Smooth muscle cell of bladder (primary cell): ENCODE data around the gene EIF3CL. TPM values are rescaled to one million over a fixed set of nuclear protein-coding genes. Genes with fewer than 3 reads are reported as not detected.

Experiments
- total RNA-seq: library from RNA; depleted of rRNA; stranded (reverse); fragments of >200 nt; gene quantifications from 2 replicates; pipeline ENCODE4 v1.2.3, GENCODE V29; 2014

EIF3CL gene, protein sequence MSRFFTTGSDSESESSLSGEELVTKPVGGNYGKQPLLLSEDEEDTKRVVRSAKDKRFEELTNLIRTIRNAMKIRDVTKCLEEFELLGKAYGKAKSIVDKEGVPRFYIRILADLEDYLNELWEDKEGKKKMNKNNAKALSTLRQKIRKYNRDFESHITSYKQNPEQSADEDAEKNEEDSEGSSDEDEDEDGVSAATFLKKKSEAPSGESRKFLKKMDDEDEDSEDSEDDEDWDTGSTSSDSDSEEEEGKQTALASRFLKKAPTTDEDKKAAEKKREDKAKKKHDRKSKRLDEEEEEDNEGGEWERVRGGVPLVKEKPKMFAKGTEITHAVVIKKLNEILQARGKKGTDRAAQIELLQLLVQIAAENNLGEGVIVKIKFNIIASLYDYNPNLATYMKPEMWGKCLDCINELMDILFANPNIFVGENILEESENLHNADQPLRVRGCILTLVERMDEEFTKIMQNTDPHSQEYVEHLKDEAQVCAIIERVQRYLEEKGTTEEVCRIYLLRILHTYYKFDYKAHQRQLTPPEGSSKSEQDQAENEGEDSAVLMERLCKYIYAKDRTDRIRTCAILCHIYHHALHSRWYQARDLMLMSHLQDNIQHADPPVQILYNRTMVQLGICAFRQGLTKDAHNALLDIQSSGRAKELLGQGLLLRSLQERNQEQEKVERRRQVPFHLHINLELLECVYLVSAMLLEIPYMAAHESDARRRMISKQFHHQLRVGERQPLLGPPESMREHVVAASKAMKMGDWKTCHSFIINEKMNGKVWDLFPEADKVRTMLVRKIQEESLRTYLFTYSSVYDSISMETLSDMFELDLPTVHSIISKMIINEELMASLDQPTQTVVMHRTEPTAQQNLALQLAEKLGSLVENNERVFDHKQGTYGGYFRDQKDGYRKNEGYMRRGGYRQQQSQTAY
- total RNA-seq = 55.9 and 81.2 TPM in 2 replicates

DNA sequence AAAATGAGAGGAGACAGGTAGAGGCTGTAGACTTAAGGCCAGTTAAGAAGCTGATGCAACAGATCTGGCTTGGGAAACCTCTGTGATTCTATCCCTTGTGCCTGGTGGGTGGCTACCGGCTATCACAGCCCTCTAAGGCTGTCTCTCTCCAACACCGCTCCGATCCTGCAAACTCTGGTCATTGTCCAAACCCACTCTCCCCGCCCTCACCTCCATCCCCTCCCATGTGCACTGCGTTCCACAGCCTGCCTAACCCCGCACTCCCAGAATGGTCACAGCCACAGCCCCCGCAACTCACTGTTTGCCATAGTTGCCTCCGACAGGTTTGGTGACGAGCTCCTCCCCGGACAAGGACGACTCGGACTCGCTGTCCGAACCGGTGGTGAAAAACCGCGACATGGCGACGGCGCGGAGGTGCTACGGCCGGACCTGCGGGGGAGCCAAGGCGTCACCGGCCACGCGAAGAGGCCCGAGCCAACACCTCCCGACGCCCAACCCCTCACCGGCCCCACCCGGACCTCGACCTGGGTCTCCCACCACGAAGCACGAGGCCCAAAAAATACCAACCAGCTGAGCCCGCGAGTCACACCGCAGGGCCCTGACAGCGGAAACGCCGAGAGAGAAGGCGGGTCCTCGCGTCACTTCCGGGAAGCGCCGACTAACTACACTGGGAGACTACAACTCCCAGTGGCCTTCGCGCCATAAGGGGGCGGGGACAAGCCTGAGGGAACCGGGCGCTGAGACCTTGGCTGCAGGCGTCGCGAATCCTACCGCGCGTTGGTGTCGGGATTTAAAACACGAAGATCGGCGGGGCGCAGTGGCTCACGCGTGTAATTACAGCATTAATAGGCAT is at the start of gene EIF3CL:
Gene EIF3CL, minus strand, starts transcription at position 622 of the 853 bp plus-strand sequence. Its CDS starts 223 bp downstream, at position 399.

DNA sequence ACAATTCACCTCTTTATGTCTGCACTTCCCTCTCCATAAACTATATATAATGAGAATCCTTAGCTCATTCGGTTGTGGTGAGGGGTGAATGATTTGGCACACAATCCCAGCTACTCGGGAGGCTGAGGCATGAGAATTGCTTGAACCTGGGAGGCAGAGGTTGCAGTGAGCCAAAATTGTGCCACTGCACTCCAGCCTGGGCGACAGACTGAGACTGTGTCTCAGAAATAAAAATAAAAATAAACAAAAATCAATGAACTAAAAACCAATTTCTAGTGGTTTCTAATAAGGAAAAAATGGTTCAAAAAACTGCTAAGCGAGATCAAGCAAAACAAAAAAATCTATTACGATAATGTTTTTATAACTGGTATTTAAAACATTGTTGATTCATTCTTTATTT is 40.2 kb downstream of the EIF3CL start, which contains the start of gene NPIPB6:
Gene NPIPB6, minus strand, starts transcription at position 101 of the 400 bp plus-strand sequence. CDS start 686 bp downstream, outside the sequence.

Other genes starting within 250 kb of the EIF3CL start
- 74.0 and 80.0 TPM in 2 replicates for gene XPO6, start 191.9 kb downstream of the EIF3CL start, total RNA-seq
- gene SBK1, start 111.3 kb downstream of the EIF3CL start, total RNA-seq = not detected in 2 replicates
- 0.57 TPM in 1 of 2 replicates, not detected in the other for gene NPIPB6, start 40.3 kb downstream of the EIF3CL start, total RNA-seq
- not detected in 2 replicates for gene NPIPB7, start 68.5 kb upstream of the EIF3CL start, total RNA-seq
- 14.1 and 14.5 TPM in 2 replicates for gene CLN3, start 88.2 kb upstream of the EIF3CL start, total RNA-seq
- under 0.01 TPM in 1 of 2 replicates, not detected in the other for gene APOBR, start 90.8 kb upstream of the EIF3CL start, total RNA-seq
- gene IL27, start 103.0 kb upstream of the EIF3CL start, total RNA-seq = 0.28 TPM in 1 of 2 replicates, not detected in the other
- gene NUPR1, start 135.1 kb upstream of the EIF3CL start, total RNA-seq = 32.5 and 50.5 TPM in 2 replicates
- 7.3 and 9.6 TPM in 2 replicates for gene SGF29, start 150.1 kb upstream of the EIF3CL start, total RNA-seq
- gene SULT1A2, start 193.2 kb upstream of the EIF3CL start, total RNA-seq = 0.09 and 0.28 TPM in 2 replicates
- gene SULT1A1, start 206.2 kb upstream of the EIF3CL start, total RNA-seq = 3.6 and 6.4 TPM in 2 replicates
- 0.55 TPM in 1 of 2 replicates, not detected in the other for gene NPIPB8, start 234.2 kb upstream of the EIF3CL start, total RNA-seq